Hypothalamus (tissue), 51 donors: ENCODE results near the gene ZNF569.
A peak's percentile ranks its signal among the peaks of the same experiment; 100 is the strongest.

Experiments
- DNase-seq, 51 donors: peaks; one replicate each; lab custom pipeline; 2025; lab: John Stamatoyannopoulos, UW

Gene ZNF569

GRCh38 chr19:37466798-37467607, at the start of gene ZNF569:
Gene ZNF569, minus strand, starts transcription at chr19:37467444. Its CDS starts 22,523 bp downstream, at chr19:37444921.
- DNase-seq: peak; percentile 72 to 97 (median 88)

GRCh38 chr19:37513397-37513796, 46.2 kb upstream of the ZNF569 start:
- no peak for DNase-seq

GRCh38 chr19:37511821-37512220, 44.6 kb upstream of the ZNF569 start:
- no peak for DNase-seq

- no peak for DNase-seq
Measured at GRCh38 chr19:37511186-37511585, 43.9 kb upstream of the ZNF569 start.

GRCh38 chr19:37507167-37507464, 39.9 kb upstream of the ZNF569 start:
- DNase-seq: peak in 1 of 51 donors; percentile 40

- peak in 50 of 51 donors; percentile 28 to 96 (median 80) for DNase-seq
Measured at GRCh38 chr19:37506387-37507166, 39.3 kb upstream of the ZNF569 start, which contains the start of gene ZNF793. Gene ZNF793, plus strand, starts transcription at chr19:37506939. Its CDS starts 16,501 bp downstream, at chr19:37523440.

- peak in 4 of 51 donors; percentile 6 to 66 (median 43) for DNase-seq
Measured at GRCh38 chr19:37505958-37506386, 38.7 kb upstream of the ZNF569 start.

- no peak for DNase-seq
Measured at GRCh38 chr19:37492213-37492612, 25.0 kb upstream of the ZNF569 start.

- DNase-seq: no peak
Measured at GRCh38 chr19:37484406-37485168, 17.3 kb upstream of the ZNF569 start.

GRCh38 chr19:37472165-37472564, 4.9 kb upstream of the ZNF569 start:
- no peak for DNase-seq

- no peak for DNase-seq
Measured at GRCh38 chr19:37470216-37470615, 3.0 kb upstream of the ZNF569 start.

GRCh38 chr19:37468961-37469777, 1.9 kb upstream of the ZNF569 start, which contains the start of gene ZNF570:
Gene ZNF570, plus strand, starts transcription at chr19:37469356. Its CDS starts 999 bp downstream, at chr19:37470355.
- DNase-seq: peak; percentile 47 to 96 (median 86)

GRCh38 chr19:37467608-37468090, 405 bp upstream of the ZNF569 start:
- DNase-seq: peak in 1 of 51 donors; percentile 42

GRCh38 chr19:37466277-37466797, 907 bp downstream of the ZNF569 start:
- peak in 2 of 51 donors; percentile 5 to 45 for DNase-seq

- no peak for DNase-seq
Measured at GRCh38 chr19:37452500-37453245, 14.6 kb downstream of the ZNF569 start.

- no peak for DNase-seq
Measured at GRCh38 chr19:37413313-37414084, 53.7 kb downstream of the ZNF569 start.

- DNase-seq: no peak
Measured at GRCh38 chr19:37412700-37413099, 54.5 kb downstream of the ZNF569 start.
